ENCODE measurements around the gene TCL1A. TPM values are rescaled to one million over a fixed set of nuclear protein-coding genes. Genes with fewer than 3 reads are reported as not detected.

The TCL1A gene
- total RNA-seq, 4 donors from 2014 or later = not detected

DNA sequence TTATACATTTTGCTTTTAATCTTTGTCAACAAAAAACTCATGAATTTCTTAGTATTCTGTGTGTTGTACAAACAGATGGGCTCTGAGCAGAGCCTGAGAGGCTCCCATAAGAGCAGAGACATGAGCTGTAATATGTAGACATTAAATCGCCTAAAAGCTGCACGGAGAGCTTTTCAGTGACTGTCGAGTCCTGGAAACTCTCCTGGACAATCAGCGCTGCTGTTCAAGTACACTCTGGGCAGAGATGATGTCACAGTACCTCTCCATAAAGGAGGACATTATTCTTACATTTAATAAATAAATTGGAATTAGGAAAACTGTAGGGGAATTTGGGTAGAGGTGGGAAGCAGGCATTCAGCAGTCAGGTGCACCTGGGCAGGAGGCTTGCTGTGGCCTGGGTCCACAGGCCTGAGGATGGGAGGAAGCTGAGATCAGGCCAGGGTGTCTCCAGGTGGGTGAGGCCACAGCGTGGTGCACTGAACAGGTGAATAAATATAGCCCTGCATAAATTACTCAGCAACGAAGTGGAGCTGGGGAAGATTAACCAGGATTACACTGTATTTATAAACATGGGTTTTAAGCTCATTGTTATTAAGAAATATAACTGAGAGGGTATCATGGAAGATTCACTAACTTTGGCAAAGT is 13.3 kb upstream of the TCL1A start:
- TF ChIP-seq, protein P1, sequence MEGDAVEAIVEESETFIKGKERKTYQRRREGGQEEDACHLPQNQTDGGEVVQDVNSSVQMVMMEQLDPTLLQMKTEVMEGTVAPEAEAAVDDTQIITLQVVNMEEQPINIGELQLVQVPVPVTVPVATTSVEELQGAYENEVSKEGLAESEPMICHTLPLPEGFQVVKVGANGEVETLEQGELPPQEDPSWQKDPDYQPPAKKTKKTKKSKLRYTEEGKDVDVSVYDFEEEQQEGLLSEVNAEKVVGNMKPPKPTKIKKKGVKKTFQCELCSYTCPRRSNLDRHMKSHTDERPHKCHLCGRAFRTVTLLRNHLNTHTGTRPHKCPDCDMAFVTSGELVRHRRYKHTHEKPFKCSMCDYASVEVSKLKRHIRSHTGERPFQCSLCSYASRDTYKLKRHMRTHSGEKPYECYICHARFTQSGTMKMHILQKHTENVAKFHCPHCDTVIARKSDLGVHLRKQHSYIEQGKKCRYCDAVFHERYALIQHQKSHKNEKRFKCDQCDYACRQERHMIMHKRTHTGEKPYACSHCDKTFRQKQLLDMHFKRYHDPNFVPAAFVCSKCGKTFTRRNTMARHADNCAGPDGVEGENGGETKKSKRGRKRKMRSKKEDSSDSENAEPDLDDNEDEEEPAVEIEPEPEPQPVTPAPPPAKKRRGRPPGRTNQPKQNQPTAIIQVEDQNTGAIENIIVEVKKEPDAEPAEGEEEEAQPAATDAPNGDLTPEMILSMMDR (IDR thresholded peaks at IDR 0.05) = no peak
- DNase-seq (ENCODE audit: low spot score) = no peak
- ATAC-seq (ENCODE audit: low FRiP score) = no peak

DNA sequence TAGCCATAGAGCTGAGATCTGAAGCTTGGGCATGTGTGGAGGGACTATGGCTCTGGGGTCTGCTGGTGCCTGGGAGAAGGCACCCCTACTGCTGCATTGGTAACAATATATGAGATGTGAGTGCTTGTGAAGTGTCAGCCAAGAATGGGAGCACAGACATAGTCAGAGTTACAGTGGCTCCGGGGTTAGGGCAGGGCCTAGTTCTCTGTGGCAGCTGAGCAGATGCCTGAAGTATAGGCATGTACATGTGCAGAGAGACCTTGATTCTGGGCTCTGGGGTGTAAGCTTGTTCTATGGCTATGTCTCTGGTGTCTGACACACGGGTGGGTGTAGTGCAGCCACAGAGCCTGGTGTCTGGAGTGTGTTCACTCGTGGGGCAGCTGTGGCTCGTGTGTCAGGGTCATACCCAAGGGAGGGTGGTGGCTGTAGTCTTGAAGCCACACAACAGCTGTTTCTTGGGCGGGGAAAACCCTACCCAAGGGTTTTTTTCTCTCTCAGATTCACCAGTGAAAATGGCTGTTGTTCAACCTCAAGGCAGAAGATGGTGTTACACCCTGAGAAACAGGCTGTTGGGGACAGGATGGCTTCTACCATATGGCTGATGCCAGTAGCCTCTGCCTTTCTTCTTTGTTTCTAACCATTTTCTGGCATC is 11.9 kb upstream of the TCL1A start:
- ATAC-seq (ENCODE audit: low FRiP score) (no peak), DNase-seq (ENCODE audit: low spot score) (no peak)
- TF ChIP-seq, protein P1 (IDR thresholded peaks at IDR 0.05) = no peak

DNA sequence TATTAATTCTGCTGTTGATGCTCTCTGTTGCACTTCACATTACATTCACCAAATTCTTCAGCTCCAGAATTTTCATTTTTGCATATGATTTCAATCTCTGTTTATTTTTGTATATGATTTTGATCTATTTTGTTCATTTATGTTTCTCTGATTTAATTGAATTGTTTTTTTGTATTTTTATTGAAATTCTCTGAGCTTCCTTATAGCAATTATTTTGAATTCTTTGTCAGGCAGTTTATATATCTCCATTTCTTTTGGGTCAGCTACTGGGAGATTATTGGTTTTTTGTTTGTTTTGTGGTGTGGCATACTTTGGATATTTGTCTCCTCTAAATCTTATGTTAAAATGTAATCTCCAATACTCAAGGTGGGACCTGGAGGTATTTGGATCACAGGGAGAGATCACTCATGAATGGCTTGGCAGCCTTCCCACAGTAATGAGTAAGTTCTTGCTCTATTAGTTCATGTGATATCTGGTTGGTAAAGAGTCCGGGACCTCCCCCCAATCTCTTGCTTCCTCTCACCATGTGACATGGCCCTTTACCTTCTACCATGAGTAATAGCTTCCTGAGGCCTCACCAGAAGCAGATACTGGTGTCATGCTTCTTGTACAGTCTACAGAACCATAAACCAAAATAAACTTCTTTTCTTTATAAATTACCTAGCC is 8.7 kb upstream of the TCL1A start:
- TF ChIP-seq, protein P1 (IDR thresholded peaks at IDR 0.05) = no peak
- DNase-seq (ENCODE audit: low spot score) (no peak), ATAC-seq (ENCODE audit: low FRiP score) (no peak)

DNA sequence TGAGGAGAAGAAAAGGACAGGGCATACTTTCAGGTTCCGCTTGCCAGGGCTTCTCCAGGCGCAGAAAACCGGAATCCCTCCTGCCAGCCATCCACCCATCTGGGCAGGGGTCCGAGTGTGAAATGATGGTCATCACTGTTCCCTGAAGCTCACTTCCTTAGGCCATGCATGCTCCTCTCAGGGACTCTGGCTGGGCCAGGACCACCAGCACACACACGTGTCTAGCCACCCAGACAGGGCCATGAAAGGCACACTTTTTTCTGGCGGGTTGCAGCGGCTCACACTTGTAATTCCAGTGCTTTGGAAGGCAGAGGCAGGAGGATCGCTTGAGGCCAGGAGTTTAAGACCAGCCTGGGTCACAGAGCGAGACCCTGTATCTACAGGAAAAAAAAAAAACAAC is 1.5 kb downstream of the TCL1A start:
- TF ChIP-seq, protein P1 (IDR thresholded peaks at IDR 0.05) = no peak
- DNase-seq (ENCODE audit: low spot score) (no peak), ATAC-seq (ENCODE audit: low FRiP score) (no peak)

DNA sequence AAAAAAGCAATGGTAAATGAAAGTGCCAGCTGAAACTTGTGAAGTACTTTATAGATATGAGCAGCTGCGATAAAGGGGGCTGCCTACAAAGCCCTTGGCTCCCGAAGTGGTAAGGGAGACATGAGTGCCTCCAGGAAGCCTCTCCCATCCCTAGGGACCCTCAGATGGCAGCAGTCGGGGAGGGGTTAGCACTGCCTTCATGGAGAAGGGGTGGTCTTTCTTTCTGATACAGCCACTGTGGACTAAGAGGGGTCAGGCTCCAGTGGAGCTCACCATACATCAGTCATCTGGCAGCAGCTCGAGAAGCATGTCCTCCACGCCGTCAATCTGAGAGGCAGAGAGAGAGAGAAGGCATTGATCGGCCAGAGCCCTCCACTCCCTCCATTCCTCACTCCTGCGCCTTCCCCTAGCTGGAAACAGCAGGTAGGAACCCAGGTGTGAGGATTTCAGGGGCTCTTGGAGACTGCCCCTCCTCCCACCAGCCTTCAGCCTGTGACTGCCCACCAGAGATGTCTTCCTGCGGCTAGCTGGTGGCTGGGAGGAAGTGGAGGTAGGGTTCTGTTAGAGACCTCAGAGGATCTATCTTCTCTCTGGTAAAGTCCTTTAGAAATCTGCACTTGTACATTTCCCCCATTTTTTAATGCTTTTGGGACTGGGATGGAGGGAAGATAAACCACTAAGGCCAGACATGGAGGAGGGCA is 2.3 kb downstream of the TCL1A start:
- no peak for DNase-seq (ENCODE audit: low spot score)
- TF ChIP-seq, protein P1 (IDR thresholded peaks at IDR 0.05) = no peak
- no peak for ATAC-seq (ENCODE audit: low FRiP score)

DNA sequence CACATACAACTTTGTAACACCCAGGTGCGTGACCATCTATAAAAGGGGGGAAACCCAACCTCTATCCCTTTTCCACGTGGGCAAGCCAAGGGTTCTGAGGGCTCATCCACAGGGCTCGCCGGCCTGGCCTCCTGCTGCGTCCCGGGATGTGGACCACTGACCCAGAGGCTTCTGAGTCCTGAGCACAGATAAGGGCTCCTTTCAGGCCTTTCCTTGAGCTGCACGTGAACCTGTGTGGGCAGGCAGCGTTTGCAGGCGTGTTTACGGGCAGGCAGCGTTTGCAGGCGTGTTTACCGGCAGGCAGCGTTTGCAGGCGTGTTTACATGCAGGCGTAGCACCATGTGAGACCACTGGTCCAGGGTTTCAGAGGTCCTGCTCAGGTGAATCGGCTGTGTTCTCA is 3.8 kb downstream of the TCL1A start:
- DNase-seq (ENCODE audit: low spot score) = no peak
- TF ChIP-seq, protein P1 (IDR thresholded peaks at IDR 0.05) = no peak
- ATAC-seq (ENCODE audit: low FRiP score) = no peak
